Lung (tissue), 12 donors: Measurements from ENCODE around the gene HUWE1. TPM values are rescaled to one million over a fixed set of nuclear protein-coding genes. Genes with fewer than 3 reads are reported as not detected.

Experiments
- ATAC-seq: fragments of 200-7000 bp; cut with Tn5 transposase; one replicate; pipeline ENCODE4 v1.9.1; 2020; ENCODE audit warnings: moderate number of reproducible peaks; ENCODE audit not compliant: insufficient read depth, low FRiP score
- DNase-seq, 3 donors: peaks; one replicate each; pipeline ENCODE4 v3.0.0-alpha.2; 2013 to 2017
- H3K27ac ChIP-seq, 2 donors: one replicate each; pipeline ENCODE4 v1.5.1; 2013; ENCODE audit warnings: mild to moderate bottlenecking in 2 of 2, moderate library complexity in 2 of 2, control low read depth in 1 of 2, inconsistent platforms in 1 of 2, low read depth in 1 of 2, low read length in 1 of 2
- H3K27me3 ChIP-seq, 3 donors: one replicate each; pipeline ENCODE4 v1.5.1; 2013; ENCODE audit warnings: low read length in 2 of 3; ENCODE audit not compliant: control insufficient read depth in 3 of 3, insufficient read depth in 3 of 3
- H3K36me3 ChIP-seq, 4 donors: one replicate each; pipeline ENCODE4 v1.5.1; 2013; ENCODE audit warnings: low read length in 4 of 4, mild to moderate bottlenecking in 1 of 4, moderate library complexity in 1 of 4; ENCODE audit not compliant: control insufficient read depth in 4 of 4, insufficient read depth in 4 of 4
- H3K4me1 ChIP-seq, 5 donors: one replicate each; pipeline ENCODE4 v1.5.1; 2013; ENCODE audit warnings: low read length in 5 of 5, mild to moderate bottlenecking in 2 of 5, moderate library complexity in 1 of 5; ENCODE audit not compliant: control insufficient read depth in 5 of 5, insufficient read depth in 5 of 5
- H3K4me3 ChIP-seq: one replicate; pipeline ENCODE4 v1.5.1; 2013; ENCODE audit warnings: mild to moderate bottlenecking, control low read depth, moderate library complexity
- H3K9ac ChIP-seq, 2 donors: one replicate each; pipeline ENCODE4 v1.5.1; 2013; ENCODE audit warnings: low read length in 2 of 2, control low read depth in 1 of 2; ENCODE audit not compliant: insufficient read depth in 1 of 2
- H3K9me3 ChIP-seq, 4 donors: one replicate each; pipeline ENCODE4 v1.5.1; 2013; ENCODE audit warnings: low read length in 3 of 4, mild to moderate bottlenecking in 1 of 4, moderate library complexity in 1 of 4; ENCODE audit not compliant: control insufficient read depth in 4 of 4, insufficient read depth in 3 of 4
- WGBS, 2 donors: extraction: QIAGEN DNeasy Blood & Tissue Kit; methylation state at CpG; one replicate each; pipeline ENCODE4 v1.1.7; 2013; 5-methylcytosine and 5-hydroxymethylcytosine counted together
- polyA plus RNA-seq, 2 donors: library from polyadenylated mRNA; stranded (reverse); fragments of 200-250 nt; gene quantifications; one replicate each; pipeline ENCODE4 v1.2.1, GENCODE V29; 2013
- total RNA-seq, 2 donors: library from RNA; depleted of rRNA in 1 of 2; stranded (reverse); fragments of >200 nt in 1 of 2; gene quantifications; one replicate each; pipeline ENCODE4 v1.2.1, GENCODE V29; 2014 to 2021
- TF ChIP-seq, protein P1 (sequence below): IDR thresholded peaks from 2 replicates; pipeline ENCODE4 v1.5.1; 2012; ENCODE audit warnings: mild to moderate bottlenecking; ENCODE audit errors: control extremely low read depth, extremely low read depth
- donor health status: control.
- donor health status: control.
- donor health status: Bipolar disorder and iron deficiency.
- donor health status: healthy.
- donor health status: DM: yes; HTN: yes; CAD: no.

HUWE1 gene
- total and polyA plus RNA-seq, 4 donors: 26.0 to 185 (median 76.5) TPM

DNA sequence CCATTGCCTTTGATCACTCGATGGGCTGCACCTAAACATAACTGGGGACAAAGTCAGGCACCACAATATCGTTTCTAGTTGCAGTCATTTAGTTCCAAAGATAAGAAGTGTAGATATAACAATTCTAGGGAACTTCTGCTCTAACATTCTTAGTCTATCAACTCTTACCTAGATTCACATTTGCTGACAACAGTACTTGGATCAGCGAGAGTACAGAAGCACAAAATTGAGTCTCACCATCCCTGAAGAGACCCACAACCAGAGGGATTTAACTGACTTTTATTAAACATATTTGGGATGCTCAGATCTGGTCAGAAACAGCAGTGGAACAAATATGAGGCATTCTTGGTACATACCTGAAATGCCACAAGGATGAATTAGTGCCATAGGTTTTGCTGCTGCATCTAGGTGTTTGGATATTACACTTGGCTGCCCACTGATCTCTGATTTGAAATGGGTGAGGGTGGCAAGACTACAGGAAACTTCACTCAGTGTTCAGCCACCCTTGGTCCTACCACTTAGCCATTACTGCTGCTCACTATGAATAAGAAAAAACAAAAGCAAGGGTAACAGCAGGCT lies 28.9 kb upstream of the HUWE1 start:
- WGBS, 2 donors: 39 to 45% methylated on average over 3 of the region's 3 CpGs
- no peak for ATAC-seq
- no peaks in the 10 kb centered on the region for H3K36me3 ChIP-seq
- H3K27me3 ChIP-seq: no peaks in the 10 kb centered on the region
- no peak for DNase-seq
- no peak overlapping the region for H3K9ac ChIP-seq
- no peak overlapping the region for H3K4me3 ChIP-seq
- TF ChIP-seq, protein P1, sequence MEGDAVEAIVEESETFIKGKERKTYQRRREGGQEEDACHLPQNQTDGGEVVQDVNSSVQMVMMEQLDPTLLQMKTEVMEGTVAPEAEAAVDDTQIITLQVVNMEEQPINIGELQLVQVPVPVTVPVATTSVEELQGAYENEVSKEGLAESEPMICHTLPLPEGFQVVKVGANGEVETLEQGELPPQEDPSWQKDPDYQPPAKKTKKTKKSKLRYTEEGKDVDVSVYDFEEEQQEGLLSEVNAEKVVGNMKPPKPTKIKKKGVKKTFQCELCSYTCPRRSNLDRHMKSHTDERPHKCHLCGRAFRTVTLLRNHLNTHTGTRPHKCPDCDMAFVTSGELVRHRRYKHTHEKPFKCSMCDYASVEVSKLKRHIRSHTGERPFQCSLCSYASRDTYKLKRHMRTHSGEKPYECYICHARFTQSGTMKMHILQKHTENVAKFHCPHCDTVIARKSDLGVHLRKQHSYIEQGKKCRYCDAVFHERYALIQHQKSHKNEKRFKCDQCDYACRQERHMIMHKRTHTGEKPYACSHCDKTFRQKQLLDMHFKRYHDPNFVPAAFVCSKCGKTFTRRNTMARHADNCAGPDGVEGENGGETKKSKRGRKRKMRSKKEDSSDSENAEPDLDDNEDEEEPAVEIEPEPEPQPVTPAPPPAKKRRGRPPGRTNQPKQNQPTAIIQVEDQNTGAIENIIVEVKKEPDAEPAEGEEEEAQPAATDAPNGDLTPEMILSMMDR: no peak
- peaks cover 0 to 4% (median 0%) of the 10 kb centered on the region in 5 donors for H3K4me1 ChIP-seq
- no peak overlapping the region for H3K27ac ChIP-seq
- H3K9me3 ChIP-seq: peaks cover 0 to 3% (median 0%) of the 10 kb centered on the region in 4 donors

DNA sequence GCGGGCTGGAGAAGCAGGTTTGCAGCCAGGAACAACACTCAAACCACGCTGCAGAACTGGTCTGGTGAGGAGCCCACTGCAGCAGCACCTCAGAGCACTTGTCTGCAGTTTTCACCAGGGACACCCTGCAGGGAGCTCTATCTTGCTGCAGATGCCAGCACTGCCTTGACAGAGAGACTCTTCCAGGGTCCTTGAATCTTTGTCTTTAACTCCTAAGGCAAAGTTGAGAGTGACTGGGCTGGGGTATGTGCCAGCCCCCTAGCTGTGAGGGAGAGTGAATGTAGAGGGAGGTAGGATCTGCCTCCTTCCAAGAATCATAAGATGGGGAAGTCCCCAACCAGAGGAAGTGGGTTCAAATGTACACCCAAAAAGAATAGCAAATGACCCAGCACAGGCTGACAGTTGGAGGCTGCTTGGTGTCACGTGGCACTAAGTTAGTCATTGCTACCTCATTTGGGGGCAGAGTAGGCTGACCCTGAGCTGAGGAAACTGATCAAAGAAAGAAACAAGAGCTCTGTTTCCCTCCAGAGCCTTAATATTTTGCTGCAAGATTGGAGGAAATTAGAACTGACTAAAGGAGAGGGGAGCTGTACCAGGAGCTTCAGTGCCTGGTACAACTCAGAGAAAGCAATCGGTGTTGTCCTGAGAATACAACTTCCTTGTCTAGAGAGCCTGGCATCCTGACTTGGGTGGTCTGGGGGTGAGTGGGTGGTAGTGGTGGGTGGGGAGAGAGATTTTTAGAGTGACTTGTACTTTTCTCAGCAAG lies 28.2 kb upstream of the HUWE1 start:
- ATAC-seq (peak; percentile 29), DNase-seq (peak; percentile 31 to 63 (median 41))
- H3K9ac ChIP-seq: no peak overlapping the region
- H3K27me3 ChIP-seq: no peaks in the 10 kb centered on the region
- H3K9me3 ChIP-seq: peaks cover 0 to 3% (median 0%) of the 10 kb centered on the region in 4 donors
- peaks cover 0 to 4% (median 0%) of the 10 kb centered on the region in 5 donors for H3K4me1 ChIP-seq
- no peaks in the 10 kb centered on the region for H3K36me3 ChIP-seq
- TF ChIP-seq, protein P1: no peak
- no peak overlapping the region for H3K27ac ChIP-seq
- WGBS, 2 donors: 2 to 30% methylated on average over 4 of the region's 4 CpGs
- no peak overlapping the region for H3K4me3 ChIP-seq

DNA sequence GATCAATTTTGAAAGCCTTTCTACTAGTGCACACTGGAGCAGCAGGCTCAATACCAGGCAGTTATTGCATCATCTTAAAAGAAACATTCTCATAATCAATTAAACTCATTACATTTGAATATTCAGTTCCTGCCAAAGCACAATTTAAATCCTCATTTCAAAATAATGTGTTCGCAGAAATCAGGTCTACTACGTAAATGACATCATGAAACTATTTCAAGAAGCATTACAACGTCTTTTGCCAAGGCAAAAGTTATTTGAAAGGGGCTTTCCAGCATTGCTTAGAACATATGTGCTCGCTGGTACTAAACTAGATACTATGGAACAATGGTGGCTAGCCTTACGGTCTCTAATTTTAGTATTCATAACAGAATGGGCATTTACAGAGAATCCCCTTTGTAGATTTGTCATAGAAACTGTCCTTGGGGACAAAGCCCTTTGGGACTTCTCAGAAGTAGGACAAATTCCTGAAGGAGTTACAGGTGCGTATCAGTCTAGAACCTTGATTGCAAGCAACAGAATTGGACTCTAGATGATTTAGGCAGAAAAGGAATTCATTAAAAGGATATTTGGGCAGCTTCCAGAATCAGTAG lies 27.6 kb upstream of the HUWE1 start:
- 58 to 65% methylated on average over 6 of the region's 6 CpGs for WGBS, 2 donors
- TF ChIP-seq, protein P1: no peak
- ATAC-seq (no peak), DNase-seq (no peak)
- no peak overlapping the region for H3K27ac ChIP-seq
- H3K4me1 ChIP-seq: peaks cover 0 to 4% (median 0%) of the 10 kb centered on the region in 5 donors
- no peaks in the 10 kb centered on the region for H3K36me3 ChIP-seq
- no peak overlapping the region for H3K9ac ChIP-seq
- peaks cover 0 to 3% (median 0%) of the 10 kb centered on the region in 4 donors for H3K9me3 ChIP-seq
- no peak overlapping the region for H3K4me3 ChIP-seq
- no peaks in the 10 kb centered on the region for H3K27me3 ChIP-seq
